Breast epithelium (tissue), 4 donors: ENCODE data around the gene SLC28A2. TPM values are rescaled to one million over a fixed set of nuclear protein-coding genes. Genes with fewer than 3 reads are reported as not detected.
A peak's percentile ranks its signal among the peaks of the same experiment; 100 is the strongest.

Experiments used
- DNase-seq, 2 donors: peaks; one replicate each; pipeline ENCODE4 v3.0.0-alpha.2; 2019; ENCODE audit warnings: low spot score in 2 of 2
- H3K27ac ChIP-seq, 2 donors: fragments of 200-600 bp; sonication (generic) in 1 of 2; one replicate each; pipeline ENCODE4 v1.5.1; 2016 to 2019; ENCODE audit warnings: mild to moderate bottlenecking in 1 of 2
- H3K27me3 ChIP-seq, 2 donors: fragments of 200-600 bp; sonication (generic) in 1 of 2; one replicate each; pipeline versions ENCODE4 v1.5.1 to v1.6.0; 2017 to 2019; ENCODE audit warnings: control low read depth in 1 of 2, mild to moderate bottlenecking in 1 of 2
- H3K36me3 ChIP-seq: fragments of 200-600 bp; one replicate; pipeline ENCODE4 v1.5.1; 2019
- H3K4me1 ChIP-seq, 2 donors: fragments of 200-600 bp; sonication (generic); one replicate each; pipeline ENCODE4 v1.5.1; 2016 to 2019; ENCODE audit warnings: control low read depth in 1 of 2
- H3K4me3 ChIP-seq, 3 donors: fragments of 200-600 bp; sonication (generic); 1 replicate in 2 of 3; 2 replicates in 1 of 3; pipeline ENCODE4 v1.5.1; 2016 to 2019; ENCODE audit warnings: mild to moderate bottlenecking in 3 of 3, moderate library complexity in 2 of 3
- H3K9me3 ChIP-seq, 2 donors: fragments of 200-600 bp; sonication (generic) in 1 of 2; one replicate each; pipeline ENCODE4 v1.5.1; 2016 to 2019; ENCODE audit warnings: control low read depth in 1 of 2
- CTCF ChIP-seq, 3 donors: fragments of 450-650 bp; IDR thresholded peaks; one replicate each; pipeline ENCODE4 v1.5.1; 2016 to 2017; ENCODE audit warnings: antibody characterized with exemption in 3 of 3, mild to moderate bottlenecking in 3 of 3, moderate library complexity in 3 of 3
- POLR2A ChIP-seq: fragments of 450-650 bp; IDR thresholded peaks from one replicate; pipeline ENCODE4 v1.6.1; 2016; ENCODE audit warnings: antibody characterized with exemption, mild to moderate bottlenecking, moderate library complexity
- POLR2AphosphoS5 ChIP-seq, 3 donors: sonication (generic); formaldehyde crosslinking; IDR thresholded peaks; one replicate each; pipeline ENCODE4 v1.6.1; 2017; ENCODE audit warnings: antibody characterized with exemption in 3 of 3
- intact Hi-C: fragments of 100-400 bp; cut with DNase I; formaldehyde crosslinking; loops from one replicate; pipeline ENCODE4 v1.15.1; 2023; ENCODE audit warnings: low total_unique reads
- total RNA-seq, 3 donors: library from RNA; depleted of rRNA; stranded (reverse); fragments of >200 nt; gene quantifications; one replicate each; pipeline ENCODE4 v1.1.0, GENCODE V29; 2016

Gene SLC28A2
- not detected for total RNA-seq

- H3K4me3 ChIP-seq: no peak within 1 kb of the TSS
- DNase-seq: no peak
- intact Hi-C loops: no loop called here
- H3K27ac ChIP-seq: no peak within 1 kb of the TSS
- no peaks in the 10 kb centered on the region for H3K4me1 ChIP-seq
- TF ChIP-seq POLR2AphosphoS5 (IDR thresholded peaks at IDR 0.05) (no peak), POLR2A (no peak), CTCF (IDR thresholded peaks at IDR 0.05) (no peak)
- H3K36me3 ChIP-seq: no peaks in the 10 kb centered on the region
- H3K27me3 ChIP-seq: no peaks in the 10 kb centered on the region
- H3K9me3 ChIP-seq: no peaks in the 10 kb centered on the region
Measured at GRCh38 chr15:45251888-45252287, at the start of gene SLC28A2. TSS of gene SLC28A2 (plus strand) at chr15:45252234. CDS start at chr15:45253216, 982 bp downstream.

- intact Hi-C loops: no loop called here
- TF ChIP-seq POLR2A (no peak), POLR2AphosphoS5 (IDR thresholded peaks at IDR 0.05) (no peak), CTCF (IDR thresholded peaks at IDR 0.05) (no peak)
- peak overlapping the region in 1 of 2 donors; percentile 59 for H3K27ac ChIP-seq
Measured at GRCh38 chr15:45203182-45203581, 48.9 kb upstream of the SLC28A2 start.

GRCh38 chr15:45205192-45205591, 46.8 kb upstream of the SLC28A2 start:
- peak in 2 of 3 donors; percentile 53 for TF ChIP-seq CTCF (IDR thresholded peaks at IDR 0.05)
- no peak for TF ChIP-seq POLR2AphosphoS5 (IDR thresholded peaks at IDR 0.05)
- Histone ChIP-seq H3K27me3 (peaks cover 0 to 5% of the 10 kb centered on the region in 2 donors), H3K9me3 (no peaks in the 10 kb centered on the region), H3K36me3 (no peaks in the 10 kb centered on the region), H3K27ac (no peak overlapping the region), H3K4me3 (no peak overlapping the region), H3K4me1 (no peaks in the 10 kb centered on the region)
- peak in 1 of 2 donors; percentile 62 for DNase-seq
- intact Hi-C loops: no loop called here

More at GRCh38 chr15:45203182-45203581, 48.9 kb upstream of the SLC28A2 start:
- H3K36me3 ChIP-seq: no peaks in the 10 kb centered on the region
- no peaks in the 10 kb centered on the region for H3K4me1 ChIP-seq
- peaks cover 0 to 2% of the 10 kb centered on the region in 2 donors for H3K27me3 ChIP-seq
- no peak overlapping the region for H3K4me3 ChIP-seq
- no peak for DNase-seq
- no peaks in the 10 kb centered on the region for H3K9me3 ChIP-seq

- no peak for DNase-seq
- H3K36me3 ChIP-seq: no peaks in the 10 kb centered on the region
- no peaks in the 10 kb centered on the region for H3K4me1 ChIP-seq
- no peaks in the 10 kb centered on the region for H3K9me3 ChIP-seq
- no peak overlapping the region for H3K27ac ChIP-seq
- H3K4me3 ChIP-seq: no peak overlapping the region
- peaks cover 0 to 5% of the 10 kb centered on the region in 2 donors for H3K27me3 ChIP-seq
- intact Hi-C loops: no loop called here
- TF ChIP-seq POLR2AphosphoS5 (IDR thresholded peaks at IDR 0.05) (no peak), CTCF (IDR thresholded peaks at IDR 0.05) (no peak), POLR2A (no peak)
Measured at GRCh38 chr15:45212493-45212892, 39.5 kb upstream of the SLC28A2 start.

- no peak for DNase-seq
- intact Hi-C loops: no loop called here
- no peaks in the 10 kb centered on the region for H3K9me3 ChIP-seq
- TF ChIP-seq POLR2A (no peak), CTCF (IDR thresholded peaks at IDR 0.05) (no peak), POLR2AphosphoS5 (IDR thresholded peaks at IDR 0.05) (no peak)
- H3K36me3 ChIP-seq: no peaks in the 10 kb centered on the region
- H3K4me3 ChIP-seq: no peak overlapping the region
- peaks cover 0 to 11% of the 10 kb centered on the region in 2 donors for H3K27me3 ChIP-seq
- H3K27ac ChIP-seq: no peak overlapping the region
- H3K4me1 ChIP-seq: no peaks in the 10 kb centered on the region
Measured at GRCh38 chr15:45221053-45221599, 30.9 kb upstream of the SLC28A2 start.
